GM21529 (cell line): ENCODE data around the gene IL12RB1.
"Not testable (repeated sequence)": the region's sequence is repeated elsewhere in the genome, so short reads cannot be mapped to it uniquely, and the experiment has no call there.

Experiments used
- ATAC-seq: cut with Tn5 transposase; IDR thresholded peaks from one replicate; pipeline ENCODE4 v1.9.1; 2021; ENCODE audit not compliant: unreplicated experiment

Gene IL12RB1

GRCh38 chr19:18112989-18113478, 26.3 kb upstream of the IL12RB1 start:
- no peak for ATAC-seq

GRCh38 chr19:18110609-18111232, 24.0 kb upstream of the IL12RB1 start:
- no peak for ATAC-seq

- no peak for ATAC-seq
Observed at GRCh38 chr19:18109733-18110608, 23.2 kb upstream of the IL12RB1 start.

GRCh38 chr19:18109341-18109732, 22.6 kb upstream of the IL12RB1 start:
- no peak for ATAC-seq

GRCh38 chr19:18108897-18109296, 22.2 kb upstream of the IL12RB1 start:
- no peak for ATAC-seq

- no peak for ATAC-seq
Observed at GRCh38 chr19:18107235-18107634, 20.5 kb upstream of the IL12RB1 start.

GRCh38 chr19:18105259-18105658, 18.5 kb upstream of the IL12RB1 start:
- ATAC-seq = not testable (repeated sequence)

- no peak for ATAC-seq
Observed at GRCh38 chr19:18104793-18105131, 18.0 kb upstream of the IL12RB1 start.

GRCh38 chr19:18102916-18103542, 16.3 kb upstream of the IL12RB1 start:
- ATAC-seq = no peak

GRCh38 chr19:18101268-18101667, 14.5 kb upstream of the IL12RB1 start:
- no peak for ATAC-seq

GRCh38 chr19:18100710-18101109, 14.0 kb upstream of the IL12RB1 start:
- ATAC-seq = no peak

GRCh38 chr19:18099623-18099995, 12.9 kb upstream of the IL12RB1 start:
- ATAC-seq = no peak

- peak; percentile 43 for ATAC-seq
Observed at GRCh38 chr19:18098891-18099622, 12.3 kb upstream of the IL12RB1 start.

- ATAC-seq = peak; percentile 11
Observed at GRCh38 chr19:18097993-18098890, 11.5 kb upstream of the IL12RB1 start.

- peak; percentile 58 for ATAC-seq
Observed at GRCh38 chr19:18097217-18097992, 10.7 kb upstream of the IL12RB1 start, which contains the start of gene MAST3. TSS of gene MAST3 (plus strand) at chr19:18097778. CDS start at chr19:18097793, 15 bp downstream.

- ATAC-seq = no peak
Observed at GRCh38 chr19:18096258-18096657, 9.5 kb upstream of the IL12RB1 start.

- no peak for ATAC-seq
Observed at GRCh38 chr19:18093439-18094161, 6.9 kb upstream of the IL12RB1 start.

GRCh38 chr19:18091217-18091608, 4.5 kb upstream of the IL12RB1 start:
- peak; percentile 43 for ATAC-seq
